HEK293 (cell line): ENCODE data around the gene AHCY.

Source experiments
- BCL11A ChIP-seq: fragments of 450-650 bp; formaldehyde crosslinking; IDR thresholded peaks from 2 replicates; pipeline ENCODE4 v1.5.1; 2016; ENCODE audit warnings: low read depth, missing biosample characterization, missing genetic modification characterization
- IKZF3 ChIP-seq: fragments of 450-650 bp; IDR thresholded peaks from 2 replicates; pipeline ENCODE4 v1.5.0; 2018; ENCODE audit warnings: missing biosample characterization, mild to moderate bottlenecking, missing genetic modification characterization, moderate library complexity
- TCF7L2 ChIP-seq: IDR thresholded peaks from 2 replicates; pipeline ENCODE4 v1.6.1; 2011; ENCODE audit warnings: low read depth, mild to moderate bottlenecking, inconsistent platforms, low read length, moderate library complexity, borderline replicate concordance
- WT1 ChIP-seq: fragments of 450-650 bp; formaldehyde crosslinking; IDR thresholded peaks from 2 replicates; pipeline ENCODE4 v1.5.1; 2016; ENCODE audit warnings: missing biosample characterization, missing genetic modification characterization
- ZBTB48 ChIP-seq: fragments of 450-650 bp; formaldehyde crosslinking; IDR thresholded peaks from 2 replicates; pipeline ENCODE4 v1.5.1; 2016; ENCODE audit warnings: missing biosample characterization, missing genetic modification characterization
- ZNF146 ChIP-seq: fragments of 450-650 bp; formaldehyde crosslinking; IDR thresholded peaks from 2 replicates; pipeline ENCODE4 v1.5.1; 2016; ENCODE audit warnings: missing biosample characterization, missing genetic modification characterization
- ZNF2 ChIP-seq: fragments of 450-650 bp; formaldehyde crosslinking; IDR thresholded peaks from 2 replicates; pipeline ENCODE4 v1.5.1; 2016; ENCODE audit warnings: missing biosample characterization, missing genetic modification characterization
- ZNF211 ChIP-seq: fragments of 450-650 bp; formaldehyde crosslinking; IDR thresholded peaks from 2 replicates; pipeline ENCODE4 v1.5.1; 2016; ENCODE audit warnings: low read depth, missing biosample characterization, missing genetic modification characterization
- ZNF292 ChIP-seq: fragments of 450-650 bp; formaldehyde crosslinking; IDR thresholded peaks from 2 replicates; pipeline ENCODE4 v1.5.1; 2016; ENCODE audit warnings: low read depth, missing biosample characterization, missing genetic modification characterization, borderline replicate concordance
- ZNF416 ChIP-seq: fragments of 450-650 bp; formaldehyde crosslinking; IDR thresholded peaks from 2 replicates; pipeline ENCODE4 v1.5.1; 2016; ENCODE audit warnings: missing biosample characterization, missing genetic modification characterization
- ZNF585B ChIP-seq: fragments of 450-650 bp; formaldehyde crosslinking; IDR thresholded peaks from 2 replicates; pipeline ENCODE4 v1.5.1; 2016; ENCODE audit warnings: missing biosample characterization, missing genetic modification characterization
- ZNF610 ChIP-seq: fragments of 450-650 bp; formaldehyde crosslinking; IDR thresholded peaks from 2 replicates; pipeline ENCODE4 v1.5.1; 2016; ENCODE audit warnings: missing biosample characterization, missing genetic modification characterization, borderline replicate concordance
- ZNF629 ChIP-seq: fragments of 450-650 bp; formaldehyde crosslinking; IDR thresholded peaks from 2 replicates; pipeline ENCODE4 v1.5.1; 2017; ENCODE audit warnings: missing biosample characterization, missing genetic modification characterization
- ZNF670 ChIP-seq: fragments of 450-650 bp; formaldehyde crosslinking; IDR thresholded peaks from 2 replicates; pipeline ENCODE4 v1.5.1; 2016; ENCODE audit warnings: missing biosample characterization, missing genetic modification characterization, low read depth
- ZNF776 ChIP-seq: fragments of 450-650 bp; formaldehyde crosslinking; IDR thresholded peaks from 2 replicates; pipeline ENCODE4 v1.5.0; 2017; ENCODE audit warnings: missing biosample characterization, missing genetic modification characterization, borderline replicate concordance
- ZNF837 ChIP-seq: fragments of 450-650 bp; formaldehyde crosslinking; IDR thresholded peaks from 2 replicates; pipeline ENCODE4 v1.5.1; 2016; ENCODE audit warnings: missing biosample characterization, missing genetic modification characterization
- TF ChIP-seq, protein P1 (sequence below): fragments of 450-650 bp; formaldehyde crosslinking; IDR thresholded peaks from 2 replicates; pipeline ENCODE4 v1.5.1; 2016; ENCODE audit warnings: missing biosample characterization, missing genetic modification characterization
- TF ChIP-seq, protein P2 (sequence below): fragments of 450-650 bp; formaldehyde crosslinking; IDR thresholded peaks from 2 replicates; pipeline ENCODE4 v1.5.1; 2016; ENCODE audit warnings: missing biosample characterization, missing genetic modification characterization
- TF ChIP-seq, protein P3 (sequence below): fragments of 450-650 bp; formaldehyde crosslinking; IDR thresholded peaks from 2 replicates; pipeline ENCODE4 v1.5.1; 2016; ENCODE audit warnings: missing biosample characterization, missing genetic modification characterization, borderline replicate concordance
- TF ChIP-seq, protein P4 (sequence below): fragments of 450-650 bp; formaldehyde crosslinking; IDR thresholded peaks from 2 replicates; pipeline ENCODE4 v1.5.1; 2016; ENCODE audit warnings: missing biosample characterization, missing genetic modification characterization
- TF ChIP-seq, protein P5 (sequence below): fragments of 450-650 bp; formaldehyde crosslinking; conservative IDR thresholded peaks from 2 replicates; pipeline ENCODE4 v1.5.1; 2016; ENCODE audit warnings: low read depth, missing biosample characterization, missing genetic modification characterization
- TF ChIP-seq, protein P6 (sequence below): fragments of 450-650 bp; formaldehyde crosslinking; IDR thresholded peaks from 2 replicates; pipeline ENCODE4 v1.5.1; 2016; ENCODE audit warnings: missing biosample characterization, missing genetic modification characterization
- TF ChIP-seq, protein P7 (sequence below): fragments of 450-650 bp; formaldehyde crosslinking; optimal IDR thresholded peaks from 2 replicates; pipeline ENCODE3; 2016; ENCODE audit warnings: missing biosample characterization, mild to moderate bottlenecking, missing genetic modification characterization

Gene AHCY

DNA sequence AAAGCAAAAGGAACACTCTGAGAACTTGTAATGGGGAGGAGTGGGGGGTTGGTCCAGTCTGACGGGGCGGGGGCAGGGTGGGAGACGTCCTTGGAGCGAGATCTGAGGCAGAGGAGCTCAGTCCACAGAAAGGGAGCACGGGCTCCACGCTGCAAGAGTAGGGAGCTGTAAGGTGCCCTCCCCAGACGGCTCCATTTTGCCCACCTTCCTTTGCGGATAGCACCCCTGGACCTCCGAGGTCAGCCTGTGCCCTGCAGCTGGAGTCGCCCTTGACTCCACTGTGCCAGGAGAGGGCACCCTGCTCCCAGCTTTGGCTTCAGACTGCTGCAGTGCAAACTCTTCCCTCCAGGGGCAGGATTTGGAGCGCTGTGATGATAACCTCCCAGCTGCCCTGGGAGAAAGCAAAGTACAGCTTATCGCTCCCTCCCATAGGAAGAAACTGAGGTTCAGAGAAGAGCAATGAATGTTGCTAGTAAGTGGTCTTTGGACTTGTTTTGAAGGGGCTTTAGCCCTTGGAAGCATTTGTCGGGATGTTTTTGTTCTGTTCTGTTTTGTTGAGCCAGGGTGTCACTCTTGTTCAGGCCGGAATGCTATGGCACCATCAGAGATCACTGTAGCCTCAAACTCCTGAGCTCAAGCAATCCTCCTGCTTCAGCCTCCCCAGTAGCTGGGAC is 9.5 kb upstream of the AHCY start (continued):
- TF ChIP-seq, protein P1, sequence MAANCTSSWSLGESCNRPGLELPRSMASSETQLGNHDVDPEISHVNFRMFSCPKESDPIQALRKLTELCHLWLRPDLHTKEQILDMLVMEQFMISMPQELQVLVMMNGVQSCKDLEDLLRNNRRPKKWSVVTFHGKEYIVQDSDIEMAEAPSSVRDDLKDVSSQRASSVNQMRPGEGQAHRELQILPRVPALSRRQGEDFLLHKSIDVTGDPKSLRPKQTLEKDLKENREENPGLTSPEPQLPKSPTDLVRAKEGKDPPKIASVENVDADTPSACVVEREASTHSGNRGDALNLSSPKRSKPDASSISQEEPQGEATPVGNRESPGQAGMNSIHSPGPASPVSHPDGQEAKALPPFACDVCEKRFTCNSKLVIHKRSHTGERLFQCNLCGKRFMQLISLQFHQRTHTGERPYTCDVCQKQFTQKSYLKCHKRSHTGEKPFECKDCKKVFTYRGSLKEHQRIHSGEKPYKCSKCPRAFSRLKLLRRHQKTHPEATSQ: no peak
- TF ChIP-seq ZNF211 (tag by site-specific recombination): no peak
- TF ChIP-seq, protein P2, sequence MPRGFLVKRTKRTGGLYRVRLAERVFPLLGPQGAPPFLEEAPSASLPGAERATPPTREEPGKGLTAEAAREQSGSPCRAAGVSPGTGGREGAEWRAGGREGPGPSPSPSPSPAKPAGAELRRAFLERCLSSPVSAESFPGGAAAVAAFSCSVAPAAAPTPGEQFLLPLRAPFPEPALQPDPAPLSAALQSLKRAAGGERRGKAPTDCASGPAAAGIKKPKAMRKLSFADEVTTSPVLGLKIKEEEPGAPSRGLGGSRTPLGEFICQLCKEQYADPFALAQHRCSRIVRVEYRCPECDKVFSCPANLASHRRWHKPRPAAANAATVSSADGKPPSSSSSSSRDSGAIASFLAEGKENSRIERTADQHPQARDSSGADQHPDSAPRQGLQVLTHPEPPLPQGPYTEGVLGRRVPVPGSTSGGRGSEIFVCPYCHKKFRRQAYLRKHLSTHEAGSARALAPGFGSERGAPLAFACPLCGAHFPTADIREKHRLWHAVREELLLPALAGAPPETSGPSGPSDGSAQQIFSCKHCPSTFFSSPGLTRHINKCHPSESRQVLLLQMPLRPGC (tag by site-specific recombination): 0 out of 2 replicates have a peak, but pooled peaks have one; percentile 37
- TF ChIP-seq, protein P3, sequence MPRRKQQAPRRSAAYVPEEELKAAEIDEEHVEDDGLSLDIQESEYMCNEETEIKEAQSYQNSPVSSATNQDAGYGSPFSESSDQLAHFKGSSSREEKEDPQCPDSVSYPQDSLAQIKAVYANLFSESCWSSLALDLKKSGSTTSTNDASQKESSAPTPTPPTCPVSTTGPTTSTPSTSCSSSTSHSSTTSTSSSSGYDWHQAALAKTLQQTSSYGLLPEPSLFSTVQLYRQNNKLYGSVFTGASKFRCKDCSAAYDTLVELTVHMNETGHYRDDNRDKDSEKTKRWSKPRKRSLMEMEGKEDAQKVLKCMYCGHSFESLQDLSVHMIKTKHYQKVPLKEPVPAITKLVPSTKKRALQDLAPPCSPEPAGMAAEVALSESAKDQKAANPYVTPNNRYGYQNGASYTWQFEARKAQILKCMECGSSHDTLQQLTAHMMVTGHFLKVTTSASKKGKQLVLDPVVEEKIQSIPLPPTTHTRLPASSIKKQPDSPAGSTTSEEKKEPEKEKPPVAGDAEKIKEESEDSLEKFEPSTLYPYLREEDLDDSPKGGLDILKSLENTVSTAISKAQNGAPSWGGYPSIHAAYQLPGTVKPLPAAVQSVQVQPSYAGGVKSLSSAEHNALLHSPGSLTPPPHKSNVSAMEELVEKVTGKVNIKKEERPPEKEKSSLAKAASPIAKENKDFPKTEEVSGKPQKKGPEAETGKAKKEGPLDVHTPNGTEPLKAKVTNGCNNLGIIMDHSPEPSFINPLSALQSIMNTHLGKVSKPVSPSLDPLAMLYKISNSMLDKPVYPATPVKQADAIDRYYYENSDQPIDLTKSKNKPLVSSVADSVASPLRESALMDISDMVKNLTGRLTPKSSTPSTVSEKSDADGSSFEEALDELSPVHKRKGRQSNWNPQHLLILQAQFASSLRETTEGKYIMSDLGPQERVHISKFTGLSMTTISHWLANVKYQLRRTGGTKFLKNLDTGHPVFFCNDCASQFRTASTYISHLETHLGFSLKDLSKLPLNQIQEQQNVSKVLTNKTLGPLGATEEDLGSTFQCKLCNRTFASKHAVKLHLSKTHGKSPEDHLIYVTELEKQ: peak; percentile 24; the same call in 1 of the 2 replicates
- TF ChIP-seq, protein P4, sequence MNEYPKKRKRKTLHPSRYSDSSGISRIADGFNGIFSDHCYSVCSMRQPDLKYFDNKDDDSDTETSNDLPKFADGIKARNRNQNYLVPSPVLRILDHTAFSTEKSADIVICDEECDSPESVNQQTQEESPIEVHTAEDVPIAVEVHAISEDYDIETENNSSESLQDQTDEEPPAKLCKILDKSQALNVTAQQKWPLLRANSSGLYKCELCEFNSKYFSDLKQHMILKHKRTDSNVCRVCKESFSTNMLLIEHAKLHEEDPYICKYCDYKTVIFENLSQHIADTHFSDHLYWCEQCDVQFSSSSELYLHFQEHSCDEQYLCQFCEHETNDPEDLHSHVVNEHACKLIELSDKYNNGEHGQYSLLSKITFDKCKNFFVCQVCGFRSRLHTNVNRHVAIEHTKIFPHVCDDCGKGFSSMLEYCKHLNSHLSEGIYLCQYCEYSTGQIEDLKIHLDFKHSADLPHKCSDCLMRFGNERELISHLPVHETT (tag by site-specific recombination): peak; percentile 78; the same call in 1 of the 2 replicates
- no peak for TF ChIP-seq TCF7L2
- TF ChIP-seq ZNF776 (tag by site-specific recombination): no peak
- no peak for TF ChIP-seq ZNF670 (tag by site-specific recombination)
- peak; percentile 47 for TF ChIP-seq WT1
- TF ChIP-seq ZNF629 (tag by site-specific recombination): 0 out of 2 replicates have a peak, but pooled peaks have one; percentile 40
- TF ChIP-seq, protein P5, sequence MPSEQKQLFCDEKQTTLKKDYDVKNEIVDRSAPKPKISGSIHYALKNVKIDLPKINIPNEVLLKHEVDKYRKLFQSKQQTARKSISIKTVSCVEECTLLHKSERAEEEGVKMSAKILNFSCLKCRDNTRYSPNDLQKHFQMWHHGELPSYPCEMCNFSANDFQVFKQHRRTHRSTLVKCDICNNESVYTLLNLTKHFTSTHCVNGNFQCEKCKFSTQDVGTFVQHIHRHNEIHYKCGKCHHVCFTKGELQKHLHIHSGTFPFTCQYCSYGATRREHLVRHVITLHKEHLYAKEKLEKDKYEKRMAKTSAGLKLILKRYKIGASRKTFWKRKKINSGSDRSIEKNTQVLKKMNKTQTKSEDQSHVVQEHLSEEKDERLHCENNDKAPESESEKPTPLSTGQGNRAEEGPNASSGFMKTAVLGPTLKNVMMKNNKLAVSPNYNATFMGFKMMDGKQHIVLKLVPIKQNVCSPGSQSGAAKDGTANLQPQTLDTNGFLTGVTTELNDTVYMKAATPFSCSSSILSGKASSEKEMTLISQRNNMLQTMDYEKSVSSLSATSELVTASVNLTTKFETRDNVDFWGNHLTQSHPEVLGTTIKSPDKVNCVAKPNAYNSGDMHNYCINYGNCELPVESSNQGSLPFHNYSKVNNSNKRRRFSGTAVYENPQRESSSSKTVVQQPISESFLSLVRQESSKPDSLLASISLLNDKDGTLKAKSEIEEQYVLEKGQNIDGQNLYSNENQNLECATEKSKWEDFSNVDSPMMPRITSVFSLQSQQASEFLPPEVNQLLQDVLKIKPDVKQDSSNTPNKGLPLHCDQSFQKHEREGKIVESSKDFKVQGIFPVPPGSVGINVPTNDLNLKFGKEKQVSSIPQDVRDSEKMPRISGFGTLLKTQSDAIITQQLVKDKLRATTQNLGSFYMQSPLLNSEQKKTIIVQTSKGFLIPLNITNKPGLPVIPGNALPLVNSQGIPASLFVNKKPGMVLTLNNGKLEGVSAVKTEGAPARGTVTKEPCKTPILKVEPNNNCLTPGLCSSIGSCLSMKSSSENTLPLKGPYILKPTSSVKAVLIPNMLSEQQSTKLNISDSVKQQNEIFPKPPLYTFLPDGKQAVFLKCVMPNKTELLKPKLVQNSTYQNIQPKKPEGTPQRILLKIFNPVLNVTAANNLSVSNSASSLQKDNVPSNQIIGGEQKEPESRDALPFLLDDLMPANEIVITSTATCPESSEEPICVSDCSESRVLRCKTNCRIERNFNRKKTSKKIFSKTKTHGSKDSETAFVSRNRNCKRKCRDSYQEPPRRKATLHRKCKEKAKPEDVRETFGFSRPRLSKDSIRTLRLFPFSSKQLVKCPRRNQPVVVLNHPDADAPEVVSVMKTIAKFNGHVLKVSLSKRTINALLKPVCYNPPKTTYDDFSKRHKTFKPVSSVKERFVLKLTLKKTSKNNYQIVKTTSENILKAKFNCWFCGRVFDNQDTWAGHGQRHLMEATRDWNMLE (tag by site-specific recombination): no peak
- peak; percentile 74; the same call in 1 of the 2 replicates for TF ChIP-seq ZNF2
- TF ChIP-seq BCL11A: peak; percentile 62; the same call in 1 of the 2 replicates
- TF ChIP-seq, protein P6, sequence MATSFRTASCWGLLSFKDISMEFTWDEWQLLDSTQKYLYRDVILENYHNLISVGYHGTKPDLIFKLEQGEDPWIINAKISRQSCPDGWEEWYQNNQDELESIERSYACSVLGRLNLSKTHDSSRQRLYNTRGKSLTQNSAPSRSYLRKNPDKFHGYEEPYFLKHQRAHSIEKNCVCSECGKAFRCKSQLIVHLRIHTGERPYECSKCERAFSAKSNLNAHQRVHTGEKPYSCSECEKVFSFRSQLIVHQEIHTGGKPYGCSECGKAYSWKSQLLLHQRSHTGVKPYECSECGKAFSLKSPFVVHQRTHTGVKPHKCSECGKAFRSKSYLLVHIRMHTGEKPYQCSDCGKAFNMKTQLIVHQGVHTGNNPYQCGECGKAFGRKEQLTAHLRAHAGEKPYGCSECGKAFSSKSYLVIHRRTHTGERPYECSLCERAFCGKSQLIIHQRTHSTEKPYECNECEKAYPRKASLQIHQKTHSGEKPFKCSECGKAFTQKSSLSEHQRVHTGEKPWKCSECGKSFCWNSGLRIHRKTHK: no peak
- TF ChIP-seq ZBTB48: no peak
- peak; percentile 76 for TF ChIP-seq IKZF3 (tag by site-specific recombination)
- TF ChIP-seq ZNF837 (tag by site-specific recombination): no peak
- no peak for TF ChIP-seq ZNF292
- TF ChIP-seq, protein P7, sequence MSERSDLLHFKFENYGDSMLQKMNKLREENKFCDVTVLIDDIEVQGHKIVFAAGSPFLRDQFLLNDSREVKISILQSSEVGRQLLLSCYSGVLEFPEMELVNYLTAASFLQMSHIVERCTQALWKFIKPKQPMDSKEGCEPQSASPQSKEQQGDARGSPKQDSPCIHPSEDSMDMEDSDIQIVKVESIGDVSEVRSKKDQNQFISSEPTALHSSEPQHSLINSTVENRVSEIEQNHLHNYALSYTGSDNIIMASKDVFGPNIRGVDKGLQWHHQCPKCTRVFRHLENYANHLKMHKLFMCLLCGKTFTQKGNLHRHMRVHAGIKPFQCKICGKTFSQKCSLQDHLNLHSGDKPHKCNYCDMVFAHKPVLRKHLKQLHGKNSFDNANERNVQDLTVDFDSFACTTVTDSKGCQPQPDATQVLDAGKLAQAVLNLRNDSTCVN (tag by site-specific recombination): no peak
- no peak for TF ChIP-seq ZNF146 (tag by site-specific recombination)
- TF ChIP-seq ZNF585B (tag by site-specific recombination): no peak
- TF ChIP-seq ZNF610 (tag by site-specific recombination): no peak
- no peak for TF ChIP-seq ZNF416 (tag by site-specific recombination)
